Measurements from ENCODE around the gene PRIM1. TPM values are rescaled to one million over a fixed set of nuclear protein-coding genes. Genes with fewer than 3 reads are reported as not detected.
A peak's percentile ranks its signal among the peaks of the same experiment; 100 is the strongest.
"Not testable (repeated sequence)": the region's sequence is repeated elsewhere in the genome, so short reads cannot be mapped to it uniquely, and the experiment has no call there.

The PRIM1 gene
- total RNA-seq, 1 experiment from 2014 or later: 32.3 TPM

GRCh38 chr12:56709759-56710376 is 42.3 kb downstream of the PRIM1 start:
- H3K4me3 ChIP-seq (ENCODE audit: low read length): no peak overlapping the region
- POLR2A ChIA-PET (ENCODE audit: unreplicated experiment): no interaction called here
- DNase-seq: no peak
- BruUV-seq (replicated peaks): no TSS peak
- no peaks in the 10 kb centered on the region for H3K27me3 ChIP-seq (ENCODE audit: low read length)
- no peak overlapping the region for H2AFZ ChIP-seq (ENCODE audit: low read length)
- H3K4me2 ChIP-seq (ENCODE audit: low read length): no peak overlapping the region
- peak; percentile 50 for ATAC-seq
- H3K9ac ChIP-seq (ENCODE audit: low read length): no peak overlapping the region
- peaks cover 20% of the 10 kb centered on the region for H3F3A ChIP-seq (ENCODE audit: low read length, unreplicated experiment)
- TF ChIP-seq EZH2phosphoT487 (IDR thresholded peaks at IDR 0.05; ENCODE audit: borderline replicate concordance, low read length) (no peak), EZH2 (IDR thresholded peaks at IDR 0.05; ENCODE audit: low read length, unreplicated experiment) (no peak)
- TF ChIP-seq, protein P1, sequence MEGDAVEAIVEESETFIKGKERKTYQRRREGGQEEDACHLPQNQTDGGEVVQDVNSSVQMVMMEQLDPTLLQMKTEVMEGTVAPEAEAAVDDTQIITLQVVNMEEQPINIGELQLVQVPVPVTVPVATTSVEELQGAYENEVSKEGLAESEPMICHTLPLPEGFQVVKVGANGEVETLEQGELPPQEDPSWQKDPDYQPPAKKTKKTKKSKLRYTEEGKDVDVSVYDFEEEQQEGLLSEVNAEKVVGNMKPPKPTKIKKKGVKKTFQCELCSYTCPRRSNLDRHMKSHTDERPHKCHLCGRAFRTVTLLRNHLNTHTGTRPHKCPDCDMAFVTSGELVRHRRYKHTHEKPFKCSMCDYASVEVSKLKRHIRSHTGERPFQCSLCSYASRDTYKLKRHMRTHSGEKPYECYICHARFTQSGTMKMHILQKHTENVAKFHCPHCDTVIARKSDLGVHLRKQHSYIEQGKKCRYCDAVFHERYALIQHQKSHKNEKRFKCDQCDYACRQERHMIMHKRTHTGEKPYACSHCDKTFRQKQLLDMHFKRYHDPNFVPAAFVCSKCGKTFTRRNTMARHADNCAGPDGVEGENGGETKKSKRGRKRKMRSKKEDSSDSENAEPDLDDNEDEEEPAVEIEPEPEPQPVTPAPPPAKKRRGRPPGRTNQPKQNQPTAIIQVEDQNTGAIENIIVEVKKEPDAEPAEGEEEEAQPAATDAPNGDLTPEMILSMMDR (conservative IDR thresholded peaks at IDR 0.05; ENCODE audit: low read depth, low read length): no peak
- peaks cover 37% of the 10 kb centered on the region for H3K36me3 ChIP-seq (ENCODE audit: low read depth, low read length)
- H3K27ac ChIP-seq (ENCODE audit: low read length): no peak overlapping the region
- CTCF ChIA-PET: no interaction called here
- no peaks in the 10 kb centered on the region for H3K4me1 ChIP-seq (ENCODE audit: insufficient read depth, low read length)
- no peaks in the 10 kb centered on the region for H3K9me2 ChIP-seq (replicated peaks; ENCODE audit: low read length)
- H3K9me3 ChIP-seq (ENCODE audit: low read length): no peaks in the 10 kb centered on the region
- H4K20me1 ChIP-seq (ENCODE audit: low read length): peaks cover 21% of the 10 kb centered on the region
- peaks cover 13% of the 10 kb centered on the region; the same call in 1 of the 2 replicates for H3K79me2 ChIP-seq (ENCODE audit: low read length)
- intact Hi-C loops (cut with micrococcal nuclease): no loop called here

DNA sequence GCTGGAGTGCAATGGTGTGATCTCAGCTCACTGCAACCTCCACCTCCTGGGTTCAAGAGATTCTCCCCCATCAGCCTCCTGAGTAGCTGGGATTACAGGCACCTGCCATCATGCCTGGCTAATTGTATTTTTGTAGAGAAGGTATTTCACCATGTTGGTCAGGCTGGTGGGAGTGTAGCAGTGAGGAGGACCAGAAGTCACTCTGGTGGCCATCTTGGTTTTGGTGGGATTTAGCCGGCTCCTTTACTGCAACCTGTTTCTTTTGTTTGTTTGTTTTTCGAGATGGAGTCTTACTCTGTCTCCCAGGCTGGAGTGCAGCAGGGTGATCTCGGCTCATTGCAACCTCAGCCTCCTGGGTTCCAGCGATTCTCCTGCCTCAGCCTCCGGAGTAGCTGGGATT is 47.6 kb downstream of the PRIM1 start:
- H3K4me3 ChIP-seq (ENCODE audit: low read length); H3K36me3 ChIP-seq (ENCODE audit: low read depth, low read length); H4K20me1 ChIP-seq (ENCODE audit: low read length); ATAC-seq; DNase-seq; H3K79me2 ChIP-seq (ENCODE audit: low read length); H3K27ac ChIP-seq (ENCODE audit: low read length); H3K4me2 ChIP-seq (ENCODE audit: low read length); BruUV-seq (replicated peaks); H3K9ac ChIP-seq (ENCODE audit: low read length); H3F3A ChIP-seq (ENCODE audit: low read length, unreplicated experiment); H3K9me2 ChIP-seq (replicated peaks; ENCODE audit: low read length); intact Hi-C loops (cut with micrococcal nuclease); POLR2A ChIA-PET (ENCODE audit: unreplicated experiment); H3K27me3 ChIP-seq (ENCODE audit: low read length); H3K9me3 ChIP-seq (ENCODE audit: low read length); H2AFZ ChIP-seq (ENCODE audit: low read length); H3K4me1 ChIP-seq (ENCODE audit: insufficient read depth, low read length): not testable (repeated sequence)
- CTCF ChIA-PET: interaction anchor here (0.7 kb wide), 1 partner anchor 68 kb away, joined by 3 read pairs; no protein-coding TSS in a partner anchor

- TF ChIP-seq EZH2 (IDR thresholded peaks at IDR 0.05; ENCODE audit: low read length, unreplicated experiment) (no peak), EZH2phosphoT487 (IDR thresholded peaks at IDR 0.05; ENCODE audit: borderline replicate concordance, low read length) (no peak)
- TF ChIP-seq, protein P1 (conservative IDR thresholded peaks at IDR 0.05; ENCODE audit: low read depth, low read length): no peak
- no peaks in the 10 kb centered on the region for H4K20me1 ChIP-seq (ENCODE audit: low read length)
- no peaks in the 10 kb centered on the region for H3F3A ChIP-seq (ENCODE audit: low read length, unreplicated experiment)
- no peak overlapping the region for H3K27ac ChIP-seq (ENCODE audit: low read length)
- no peaks in the 10 kb centered on the region for H3K27me3 ChIP-seq (ENCODE audit: low read length)
- ATAC-seq: no peak
- H3K9ac ChIP-seq (ENCODE audit: low read length): no peak overlapping the region
- H3K79me2 ChIP-seq (ENCODE audit: low read length): no peaks in the 10 kb centered on the region
- ChIA-PET POLR2A (ENCODE audit: unreplicated experiment) (no interaction called here), CTCF (no interaction called here)
- BruUV-seq (replicated peaks): no TSS peak
- no peaks in the 10 kb centered on the region for H3K9me3 ChIP-seq (ENCODE audit: low read length)
- H3K4me3 ChIP-seq (ENCODE audit: low read length): no peak overlapping the region
- intact Hi-C loops (cut with micrococcal nuclease): no loop called here
- no peaks in the 10 kb centered on the region for H3K9me2 ChIP-seq (replicated peaks; ENCODE audit: low read length)
- H3K4me2 ChIP-seq (ENCODE audit: low read length): no peak overlapping the region
- no peak for DNase-seq
- no peaks in the 10 kb centered on the region for H3K36me3 ChIP-seq (ENCODE audit: low read depth, low read length)
- no peaks in the 10 kb centered on the region for H3K4me1 ChIP-seq (ENCODE audit: insufficient read depth, low read length)
- no peak overlapping the region for H2AFZ ChIP-seq (ENCODE audit: low read length)
Measured at GRCh38 chr12:56699020-56699661, 53.0 kb downstream of the PRIM1 start.
